Measurements from ENCODE around the gene OPN1SW. TPM values are rescaled to one million over a fixed set of nuclear protein-coding genes. Genes with fewer than 3 reads are reported as not detected.

Gene OPN1SW
- total and polyA plus RNA-seq, 4 donors, result not detected

DNA sequence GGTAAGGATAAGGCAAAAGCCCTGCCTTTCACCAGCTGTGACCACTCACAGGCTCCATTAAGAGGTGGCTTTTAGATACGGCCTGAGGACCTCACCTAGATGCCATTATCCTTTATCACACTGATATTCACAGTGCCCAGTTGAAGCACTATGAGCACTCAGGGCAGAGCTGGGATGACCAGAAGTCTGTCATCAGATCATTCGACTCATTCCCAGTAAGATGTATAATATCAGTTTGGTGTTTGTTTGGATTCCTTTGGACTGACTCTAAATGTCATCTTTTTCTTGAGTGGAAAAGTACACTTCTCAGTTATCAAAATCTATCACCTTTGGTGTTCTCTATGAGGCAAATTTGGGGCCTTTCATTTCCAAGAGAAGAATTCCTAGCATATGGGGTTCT, 34.9 kb upstream of the OPN1SW start:
- H3K36me3 ChIP-seq (ENCODE audit: control insufficient read depth in 1 of 2, insufficient read depth in 2 of 2, low read length in 1 of 2), result peaks cover 0 to 1% of the 10 kb centered on the region in 2 donors
- 87 to 89% methylated on average over 2 of the region's 2 CpGs for WGBS, 2 donors
- no peak for DNase-seq
- no peaks in the 10 kb centered on the region for H3K4me1 ChIP-seq (ENCODE audit: control insufficient read depth in 1 of 2, insufficient read depth in 2 of 2, low read length in 2 of 2)
- ATAC-seq (ENCODE audit: low FRiP score), result no peak
- no peak overlapping the region for H3K4me3 ChIP-seq (ENCODE audit: low read length in 2 of 2)
- no peaks in the 10 kb centered on the region for H3K9me3 ChIP-seq (ENCODE audit: control insufficient read depth, low read length)
- intact Hi-C loops (cut with DNase I), result no loop called here
- H3K27me3 ChIP-seq (ENCODE audit: control insufficient read depth in 1 of 2, insufficient read depth in 2 of 2, low read length in 1 of 2), result no peaks in the 10 kb centered on the region
- H3K27ac ChIP-seq (ENCODE audit: low read depth in 1 of 2, low read length in 2 of 2), result no peak overlapping the region

DNA sequence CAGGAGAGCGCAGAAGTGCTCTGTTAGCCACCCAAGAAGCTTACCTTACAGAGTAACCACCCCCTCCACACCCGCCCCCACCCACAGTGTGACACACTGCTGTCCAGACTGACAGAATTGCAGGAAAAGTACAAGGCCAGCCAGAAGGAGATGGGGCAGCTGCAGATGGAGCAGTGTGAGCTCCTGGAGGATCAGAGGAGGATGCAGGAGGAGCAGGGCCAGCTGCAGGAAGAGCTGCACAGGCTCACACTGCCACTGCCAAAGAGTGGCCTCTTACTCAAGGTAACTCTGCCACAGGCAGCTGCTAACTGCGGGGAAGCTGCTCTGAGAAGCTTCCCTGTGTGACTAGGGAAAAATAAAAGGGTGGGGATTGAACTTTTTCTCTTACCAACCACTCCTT, 33.8 kb upstream of the OPN1SW start:
- Histone ChIP-seq H3K9me3 (ENCODE audit: control insufficient read depth, low read length) (no peaks in the 10 kb centered on the region), H3K4me1 (ENCODE audit: control insufficient read depth in 1 of 2, insufficient read depth in 2 of 2, low read length in 2 of 2) (no peaks in the 10 kb centered on the region), H3K36me3 (ENCODE audit: control insufficient read depth in 1 of 2, insufficient read depth in 2 of 2, low read length in 1 of 2) (peaks cover 0 to 4% of the 10 kb centered on the region in 2 donors), H3K27ac (ENCODE audit: low read depth in 1 of 2, low read length in 2 of 2) (no peak overlapping the region), H3K4me3 (ENCODE audit: low read length in 2 of 2) (no peak overlapping the region), H3K27me3 (ENCODE audit: control insufficient read depth in 1 of 2, insufficient read depth in 2 of 2, low read length in 1 of 2) (no peaks in the 10 kb centered on the region)
- intact Hi-C loops (cut with DNase I), result no loop called here
- DNase-seq (no peak), ATAC-seq (ENCODE audit: low FRiP score) (no peak)
- WGBS, 2 donors, result 96 to 97% methylated on average over 3 of the region's 3 CpGs

DNA sequence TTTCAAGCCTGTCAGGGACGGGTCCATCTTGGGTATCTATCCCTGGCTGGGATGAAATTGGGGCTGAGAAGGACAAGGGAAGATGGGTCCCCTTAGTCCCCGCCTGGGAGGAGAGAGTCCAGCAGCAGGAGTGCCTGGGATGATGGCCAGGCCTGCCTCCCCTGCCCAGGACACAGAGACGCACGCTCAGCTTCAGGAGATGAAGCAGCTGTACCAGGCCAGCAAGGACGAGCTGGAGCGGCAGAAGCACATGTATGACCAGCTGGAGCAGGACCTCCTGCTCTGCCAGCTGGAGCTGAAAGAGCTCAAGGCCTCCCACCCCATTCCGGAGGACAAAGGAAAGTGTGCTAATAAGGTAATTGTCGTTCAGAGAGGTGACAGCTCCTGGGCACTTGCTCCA, 31.6 kb upstream of the OPN1SW start:
- Histone ChIP-seq H3K4me3 (ENCODE audit: low read length in 2 of 2) (no peak overlapping the region), H3K27ac (ENCODE audit: low read depth in 1 of 2, low read length in 2 of 2) (no peak overlapping the region), H3K27me3 (ENCODE audit: control insufficient read depth in 1 of 2, insufficient read depth in 2 of 2, low read length in 1 of 2) (no peaks in the 10 kb centered on the region), H3K9me3 (ENCODE audit: control insufficient read depth, low read length) (no peaks in the 10 kb centered on the region), H3K4me1 (ENCODE audit: control insufficient read depth in 1 of 2, insufficient read depth in 2 of 2, low read length in 2 of 2) (no peaks in the 10 kb centered on the region), H3K36me3 (ENCODE audit: control insufficient read depth in 1 of 2, insufficient read depth in 2 of 2, low read length in 1 of 2) (peaks cover 0 to 4% of the 10 kb centered on the region in 2 donors)
- no peak for ATAC-seq (ENCODE audit: low FRiP score)
- no peak for DNase-seq
- intact Hi-C loops (cut with DNase I), result no loop called here
- WGBS, 2 donors, result 87 to 91% methylated on average over 8 of the region's 8 CpGs

DNA sequence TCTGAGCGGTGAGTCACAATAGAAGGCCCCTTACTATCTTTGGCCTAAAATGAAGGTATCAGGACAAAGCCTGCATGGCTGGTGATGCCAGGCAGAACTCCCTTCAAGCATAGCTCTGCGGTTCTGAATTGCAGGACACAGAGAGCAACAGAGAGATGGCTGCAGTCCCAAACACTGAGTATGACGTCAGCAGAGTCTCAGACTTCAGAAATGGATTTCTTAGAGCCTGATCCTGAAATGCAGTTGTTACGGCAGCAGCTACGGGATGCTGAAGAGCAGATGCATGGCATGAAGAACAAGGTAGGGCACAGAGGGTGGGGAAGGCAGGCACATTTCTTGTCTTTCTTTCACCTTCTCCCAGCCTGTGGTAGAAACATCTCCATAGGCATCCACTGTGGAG, 29.6 kb upstream of the OPN1SW start:
- DNase-seq, result no peak
- Histone ChIP-seq H3K4me3 (ENCODE audit: low read length in 2 of 2) (no peak overlapping the region), H3K36me3 (ENCODE audit: control insufficient read depth in 1 of 2, insufficient read depth in 2 of 2, low read length in 1 of 2) (peaks cover 5 to 6% of the 10 kb centered on the region in 2 donors), H3K27me3 (ENCODE audit: control insufficient read depth in 1 of 2, insufficient read depth in 2 of 2, low read length in 1 of 2) (no peaks in the 10 kb centered on the region), H3K27ac (ENCODE audit: low read depth in 1 of 2, low read length in 2 of 2) (no peak overlapping the region), H3K4me1 (ENCODE audit: control insufficient read depth in 1 of 2, insufficient read depth in 2 of 2, low read length in 2 of 2) (no peaks in the 10 kb centered on the region), H3K9me3 (ENCODE audit: control insufficient read depth, low read length) (no peaks in the 10 kb centered on the region)
- ATAC-seq (ENCODE audit: low FRiP score), result no peak
- 35 to 45% methylated on average over 5 of the region's 5 CpGs for WGBS, 2 donors
- intact Hi-C loops (cut with DNase I), result no loop called here

DNA sequence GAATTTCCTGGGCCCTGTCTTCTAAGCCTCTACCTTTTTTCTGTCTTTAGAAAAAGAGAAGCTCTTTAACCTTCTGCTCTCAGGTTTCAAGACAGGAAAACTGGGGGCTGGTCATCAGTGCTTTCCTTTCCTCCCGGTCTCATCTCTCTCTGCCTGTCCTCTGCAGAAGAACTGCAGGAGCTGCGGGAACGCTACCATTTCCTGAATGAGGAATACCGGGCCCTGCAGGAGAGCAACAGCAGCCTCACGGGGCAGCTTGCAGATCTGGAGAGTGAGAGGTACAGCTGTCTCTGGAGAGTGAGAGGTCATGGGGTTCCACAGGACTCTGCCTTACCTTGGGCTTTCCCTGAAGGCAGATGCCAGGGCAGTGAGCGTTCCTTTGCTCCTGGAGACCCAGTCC, 28.9 kb upstream of the OPN1SW start:
- ATAC-seq (ENCODE audit: low FRiP score) (no peak), DNase-seq (no peak)
- Histone ChIP-seq H3K4me1 (ENCODE audit: control insufficient read depth in 1 of 2, insufficient read depth in 2 of 2, low read length in 2 of 2) (no peaks in the 10 kb centered on the region), H3K9me3 (ENCODE audit: control insufficient read depth, low read length) (no peaks in the 10 kb centered on the region), H3K36me3 (ENCODE audit: control insufficient read depth in 1 of 2, insufficient read depth in 2 of 2, low read length in 1 of 2) (peaks cover 5 to 6% of the 10 kb centered on the region in 2 donors), H3K4me3 (ENCODE audit: low read length in 2 of 2) (no peak overlapping the region), H3K27me3 (ENCODE audit: control insufficient read depth in 1 of 2, insufficient read depth in 2 of 2, low read length in 1 of 2) (no peaks in the 10 kb centered on the region), H3K27ac (ENCODE audit: low read depth in 1 of 2, low read length in 2 of 2) (no peak overlapping the region)
- intact Hi-C loops (cut with DNase I), result no loop called here
- WGBS, 2 donors, result 95% methylated on average over 6 of the region's 6 CpGs

DNA sequence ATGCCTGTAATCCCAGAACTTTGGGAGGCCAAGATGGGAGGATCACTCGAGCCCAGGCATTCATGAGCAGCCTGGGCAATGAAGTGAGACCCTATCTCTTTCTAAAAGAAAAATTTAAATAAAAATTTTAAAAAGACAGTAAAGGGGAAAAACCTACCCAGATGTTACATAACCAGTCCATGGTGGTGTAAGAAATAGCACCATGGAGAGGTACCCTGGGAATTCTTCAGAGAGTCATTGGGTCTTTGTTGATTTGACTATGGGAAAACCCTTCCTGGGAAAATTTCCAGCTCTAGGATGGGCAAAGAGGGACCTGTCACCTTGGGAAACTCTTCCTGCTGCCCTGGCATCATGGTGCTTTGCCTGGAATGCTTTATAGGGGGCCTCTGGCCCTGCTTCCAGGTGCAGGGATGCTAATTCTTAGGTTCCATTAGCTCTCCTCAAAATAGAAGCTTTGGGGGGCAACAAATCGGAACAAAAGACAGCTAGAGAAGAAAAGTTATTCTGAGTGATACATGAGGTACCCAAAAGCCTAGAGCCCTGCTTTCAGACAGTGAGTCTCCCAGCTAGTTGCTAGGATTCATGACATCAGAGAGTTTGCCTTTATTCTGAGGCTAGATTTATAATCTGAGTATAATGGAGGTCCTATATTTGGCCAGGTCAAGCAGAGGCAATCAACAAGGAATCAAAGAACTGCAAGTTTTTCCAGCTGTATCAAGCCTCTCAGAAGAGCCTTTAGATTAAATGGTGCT, 26.2 kb upstream of the OPN1SW start:
- ATAC-seq (ENCODE audit: low FRiP score) (no peak), DNase-seq (no peak)
- H3K36me3 ChIP-seq (ENCODE audit: control insufficient read depth in 1 of 2, insufficient read depth in 2 of 2, low read length in 1 of 2), result peaks cover 5 to 6% of the 10 kb centered on the region in 2 donors
- no peaks in the 10 kb centered on the region for H3K27me3 ChIP-seq (ENCODE audit: control insufficient read depth in 1 of 2, insufficient read depth in 2 of 2, low read length in 1 of 2)
- intact Hi-C loops (cut with DNase I), result no loop called here
- no peaks in the 10 kb centered on the region for H3K4me1 ChIP-seq (ENCODE audit: control insufficient read depth in 1 of 2, insufficient read depth in 2 of 2, low read length in 2 of 2)
- no peak overlapping the region for H3K4me3 ChIP-seq (ENCODE audit: low read length in 2 of 2)
- 96% methylated on average over 2 of the region's 2 CpGs for WGBS, 2 donors
- H3K27ac ChIP-seq (ENCODE audit: low read depth in 1 of 2, low read length in 2 of 2), result no peak overlapping the region
- H3K9me3 ChIP-seq (ENCODE audit: control insufficient read depth, low read length), result no peaks in the 10 kb centered on the region

DNA sequence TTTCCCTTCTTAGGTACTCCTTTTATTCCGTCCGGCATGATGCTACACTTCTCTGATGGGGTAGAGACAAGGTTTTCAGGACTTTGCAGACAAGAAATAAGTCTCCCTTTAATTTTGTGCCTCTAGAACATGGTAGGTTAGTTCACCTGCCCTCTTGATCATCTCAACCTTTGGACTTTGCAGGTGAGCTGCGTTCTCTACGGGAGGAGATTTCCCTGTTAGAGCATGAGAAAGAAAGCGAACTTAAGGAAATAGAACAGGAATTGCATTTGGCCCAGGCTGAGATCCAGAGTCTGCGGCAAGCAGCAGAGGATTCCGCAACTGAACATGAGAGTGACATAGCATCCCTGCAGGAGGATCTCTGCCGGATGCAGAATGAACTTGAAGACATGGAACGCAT, 25.4 kb upstream of the OPN1SW start:
- no peak overlapping the region for H3K27ac ChIP-seq (ENCODE audit: low read depth in 1 of 2, low read length in 2 of 2)
- 95 to 97% methylated on average over 9 of the region's 9 CpGs for WGBS, 2 donors
- intact Hi-C loops (cut with DNase I), result no loop called here

DNA sequence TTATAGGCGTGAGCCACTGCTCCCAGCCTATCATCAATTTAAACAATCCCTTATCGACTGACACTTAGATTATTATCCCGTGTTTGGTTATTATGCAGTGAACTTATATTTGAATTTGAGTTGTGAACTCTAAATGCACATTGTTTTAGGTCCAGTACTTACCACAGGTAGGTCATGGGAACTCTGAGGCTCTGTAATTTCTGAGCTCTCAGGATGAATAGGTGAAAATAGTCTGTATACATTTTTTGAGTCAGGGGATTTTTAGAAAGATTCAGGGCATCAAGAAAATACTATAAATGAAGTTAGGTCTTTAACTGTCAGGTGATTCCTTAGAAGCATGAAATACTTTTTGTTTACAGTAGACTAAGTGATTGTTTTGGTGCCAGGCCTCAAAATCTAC, 25.0 kb upstream of the OPN1SW start:
- Histone ChIP-seq H3K36me3 (ENCODE audit: control insufficient read depth in 1 of 2, insufficient read depth in 2 of 2, low read length in 1 of 2) (peaks cover 5 to 6% of the 10 kb centered on the region in 2 donors), H3K4me3 (ENCODE audit: low read length in 2 of 2) (no peak overlapping the region), H3K4me1 (ENCODE audit: control insufficient read depth in 1 of 2, insufficient read depth in 2 of 2, low read length in 2 of 2) (no peaks in the 10 kb centered on the region), H3K27me3 (ENCODE audit: control insufficient read depth in 1 of 2, insufficient read depth in 2 of 2, low read length in 1 of 2) (no peaks in the 10 kb centered on the region), H3K9me3 (ENCODE audit: control insufficient read depth, low read length) (no peaks in the 10 kb centered on the region), H3K27ac (ENCODE audit: low read depth in 1 of 2, low read length in 2 of 2) (no peak overlapping the region)
- intact Hi-C loops (cut with DNase I), result no loop called here
- DNase-seq, result no peak
- 95 to 97% methylated on average over 3 of the region's 3 CpGs for WGBS, 2 donors
- no peak for ATAC-seq (ENCODE audit: low FRiP score)

More for the DNA sequence above, 25.4 kb upstream of the OPN1SW start:
- Histone ChIP-seq H3K27me3 (ENCODE audit: control insufficient read depth in 1 of 2, insufficient read depth in 2 of 2, low read length in 1 of 2) (no peaks in the 10 kb centered on the region), H3K4me3 (ENCODE audit: low read length in 2 of 2) (no peak overlapping the region), H3K4me1 (ENCODE audit: control insufficient read depth in 1 of 2, insufficient read depth in 2 of 2, low read length in 2 of 2) (no peaks in the 10 kb centered on the region), H3K36me3 (ENCODE audit: control insufficient read depth in 1 of 2, insufficient read depth in 2 of 2, low read length in 1 of 2) (peaks cover 5 to 6% of the 10 kb centered on the region in 2 donors), H3K9me3 (ENCODE audit: control insufficient read depth, low read length) (no peaks in the 10 kb centered on the region)
- DNase-seq, result no peak
- ATAC-seq (ENCODE audit: low FRiP score), result no peak

DNA sequence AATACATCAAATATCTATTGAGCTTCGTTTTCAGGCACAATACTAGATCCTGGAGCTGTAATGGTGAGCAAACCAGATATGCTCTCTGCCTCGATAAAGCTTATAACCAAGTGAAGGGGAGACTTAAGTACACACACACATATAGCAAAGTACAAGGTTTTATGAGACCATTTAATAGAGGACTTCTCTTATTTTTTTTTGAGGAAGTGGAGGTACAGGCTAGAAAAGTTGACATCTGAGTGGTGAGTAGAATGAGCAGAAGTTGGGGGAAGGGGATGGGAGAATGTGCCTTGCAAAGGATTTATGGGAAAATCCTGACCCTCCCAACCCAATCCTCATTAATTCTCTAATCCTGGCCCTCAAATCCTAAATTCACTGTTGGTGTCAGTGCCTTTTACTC, 23.9 kb upstream of the OPN1SW start:
- DNase-seq, result no peak

More for the DNA sequence above, 23.9 kb upstream of the OPN1SW start:
- H3K27me3 ChIP-seq (ENCODE audit: control insufficient read depth in 1 of 2, insufficient read depth in 2 of 2, low read length in 1 of 2), result no peaks in the 10 kb centered on the region
- no peak for ATAC-seq (ENCODE audit: low FRiP score)
- H3K9me3 ChIP-seq (ENCODE audit: control insufficient read depth, low read length), result no peaks in the 10 kb centered on the region
- H3K36me3 ChIP-seq (ENCODE audit: control insufficient read depth in 1 of 2, insufficient read depth in 2 of 2, low read length in 1 of 2), result peaks cover 3 to 5% of the 10 kb centered on the region in 2 donors
- WGBS, 2 donors, result 90 to 98% methylated on average over 2 of the region's 2 CpGs
- H3K4me3 ChIP-seq (ENCODE audit: low read length in 2 of 2), result no peak overlapping the region
- intact Hi-C loops (cut with DNase I), result no loop called here
- H3K4me1 ChIP-seq (ENCODE audit: control insufficient read depth in 1 of 2, insufficient read depth in 2 of 2, low read length in 2 of 2), result no peaks in the 10 kb centered on the region
- no peak overlapping the region for H3K27ac ChIP-seq (ENCODE audit: low read depth in 1 of 2, low read length in 2 of 2)
